ENCODE data around the gene NDUFS4.
"Not testable (repeated sequence)": the region's sequence is repeated elsewhere in the genome, so short reads cannot be mapped to it uniquely, and the experiment has no call there.

NDUFS4 gene

DNA sequence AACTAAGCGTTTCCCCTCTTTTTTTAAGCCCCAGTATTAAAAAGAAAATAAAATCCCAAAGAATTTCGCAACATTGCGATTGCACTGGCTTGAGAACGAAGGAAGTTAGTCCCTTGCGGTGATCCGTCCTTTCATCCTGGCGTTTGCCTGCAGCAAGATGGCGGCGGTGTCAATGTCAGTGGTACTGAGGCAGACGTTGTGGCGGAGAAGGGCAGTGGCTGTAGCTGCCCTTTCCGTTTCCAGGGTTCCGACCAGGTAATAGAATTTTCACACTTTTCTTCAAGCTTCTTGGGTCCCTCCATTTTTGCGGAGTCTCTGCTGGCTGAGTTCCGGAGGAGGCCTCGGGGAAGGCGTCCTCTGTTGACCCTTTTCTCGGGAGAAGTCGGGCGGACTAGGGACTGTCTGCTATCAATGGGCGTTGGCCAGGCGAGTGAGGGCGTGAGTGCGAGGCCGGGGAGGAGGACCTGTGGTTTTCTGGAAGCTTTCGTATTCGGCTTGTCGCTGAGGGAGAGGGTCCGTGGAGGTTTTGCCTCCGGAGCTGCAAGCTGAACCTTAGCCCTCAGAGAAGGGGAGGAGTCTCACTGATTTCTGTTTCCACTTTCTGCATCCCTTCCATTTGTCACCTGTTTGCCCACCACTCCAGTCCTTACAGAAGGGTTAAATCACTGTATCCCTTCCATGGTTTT is at the start of gene NDUFS4:
NDUFS4 (plus strand) TSS at position 134 of the 686 bp plus-strand sequence; CDS start at position 158, 24 bp downstream.
- Mint-ChIP-seq H3K4me3 (peak within 1 kb of the TSS; percentile 99 to 100 (median 99)), H3K4me1 (peaks cover 33% of the 10 kb centered on the region), H3K36me3 (ENCODE audit: low read depth) (peaks cover 21% of the 10 kb centered on the region), H3K9me3 (peaks cover 3% of the 10 kb centered on the region), H3K27ac (peak within 1 kb of the TSS; percentile 94 to 100 (median 99)), H3K27me3 (ENCODE audit: low read depth) (no peaks in the 10 kb centered on the region)
- TF ChIP-seq, protein P1, sequence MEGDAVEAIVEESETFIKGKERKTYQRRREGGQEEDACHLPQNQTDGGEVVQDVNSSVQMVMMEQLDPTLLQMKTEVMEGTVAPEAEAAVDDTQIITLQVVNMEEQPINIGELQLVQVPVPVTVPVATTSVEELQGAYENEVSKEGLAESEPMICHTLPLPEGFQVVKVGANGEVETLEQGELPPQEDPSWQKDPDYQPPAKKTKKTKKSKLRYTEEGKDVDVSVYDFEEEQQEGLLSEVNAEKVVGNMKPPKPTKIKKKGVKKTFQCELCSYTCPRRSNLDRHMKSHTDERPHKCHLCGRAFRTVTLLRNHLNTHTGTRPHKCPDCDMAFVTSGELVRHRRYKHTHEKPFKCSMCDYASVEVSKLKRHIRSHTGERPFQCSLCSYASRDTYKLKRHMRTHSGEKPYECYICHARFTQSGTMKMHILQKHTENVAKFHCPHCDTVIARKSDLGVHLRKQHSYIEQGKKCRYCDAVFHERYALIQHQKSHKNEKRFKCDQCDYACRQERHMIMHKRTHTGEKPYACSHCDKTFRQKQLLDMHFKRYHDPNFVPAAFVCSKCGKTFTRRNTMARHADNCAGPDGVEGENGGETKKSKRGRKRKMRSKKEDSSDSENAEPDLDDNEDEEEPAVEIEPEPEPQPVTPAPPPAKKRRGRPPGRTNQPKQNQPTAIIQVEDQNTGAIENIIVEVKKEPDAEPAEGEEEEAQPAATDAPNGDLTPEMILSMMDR (IDR thresholded peaks at IDR 0.05; ENCODE audit: unreplicated experiment in 3 of 3) = no peak

DNA sequence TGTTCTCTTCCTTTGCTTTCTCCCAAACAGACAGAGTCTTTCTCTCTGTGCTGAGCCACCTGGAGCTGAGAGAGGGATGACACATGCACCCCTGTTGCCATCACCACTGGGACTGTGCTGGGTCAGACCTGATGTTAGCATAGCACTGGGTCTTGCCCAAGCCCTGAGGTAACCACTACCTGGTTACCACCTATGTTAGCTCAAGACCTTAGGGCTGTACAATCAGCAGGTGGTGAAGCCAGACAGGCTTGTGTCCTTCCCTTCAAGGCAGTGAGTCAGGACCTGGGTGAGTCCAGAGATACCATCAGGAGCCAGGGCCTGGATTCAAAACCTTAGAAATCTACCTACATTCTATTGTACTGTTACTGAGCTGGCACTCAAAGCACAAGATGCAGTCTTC is 47.9 kb upstream of the NDUFS4 start:
- Mint-ChIP-seq H3K9me3 (peaks cover 26% of the 10 kb centered on the region), H3K36me3 (ENCODE audit: low read depth) (peaks cover 4% of the 10 kb centered on the region), H3K4me1 (no peaks in the 10 kb centered on the region), H3K27me3 (ENCODE audit: low read depth) (no peaks in the 10 kb centered on the region), H3K27ac (no peak overlapping the region), H3K4me3 (no peak overlapping the region)
- TF ChIP-seq, protein P1 (IDR thresholded peaks at IDR 0.05; ENCODE audit: unreplicated experiment in 3 of 3) = no peak

DNA sequence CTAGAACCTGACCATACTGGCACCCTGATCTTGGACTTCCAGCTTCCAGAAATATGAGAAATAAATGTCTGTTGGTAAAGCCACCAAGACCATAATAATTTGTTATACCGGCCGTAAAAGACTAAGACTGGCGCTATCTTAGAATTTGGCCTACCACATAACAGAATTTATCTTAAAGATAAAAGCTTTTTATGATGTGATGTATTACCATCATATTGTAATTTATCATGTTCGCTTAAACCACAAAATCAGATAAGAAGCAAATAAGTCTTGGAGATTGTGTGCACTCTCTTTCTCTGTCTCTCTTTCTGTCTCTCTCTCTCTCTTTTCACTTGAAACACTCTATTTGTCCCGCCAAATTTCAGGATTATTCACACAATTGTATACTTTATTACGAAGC is 44.5 kb upstream of the NDUFS4 start:
- H3K27ac Mint-ChIP-seq = no peak overlapping the region
- no peaks in the 10 kb centered on the region for H3K4me1 Mint-ChIP-seq
- no peak overlapping the region for H3K4me3 Mint-ChIP-seq
- H3K36me3 Mint-ChIP-seq (ENCODE audit: low read depth) = no peaks in the 10 kb centered on the region
- H3K9me3 Mint-ChIP-seq = peaks cover 20% of the 10 kb centered on the region
- no peaks in the 10 kb centered on the region for H3K27me3 Mint-ChIP-seq (ENCODE audit: low read depth)
- TF ChIP-seq, protein P1 (IDR thresholded peaks at IDR 0.05; ENCODE audit: unreplicated experiment in 3 of 3) = no peak

DNA sequence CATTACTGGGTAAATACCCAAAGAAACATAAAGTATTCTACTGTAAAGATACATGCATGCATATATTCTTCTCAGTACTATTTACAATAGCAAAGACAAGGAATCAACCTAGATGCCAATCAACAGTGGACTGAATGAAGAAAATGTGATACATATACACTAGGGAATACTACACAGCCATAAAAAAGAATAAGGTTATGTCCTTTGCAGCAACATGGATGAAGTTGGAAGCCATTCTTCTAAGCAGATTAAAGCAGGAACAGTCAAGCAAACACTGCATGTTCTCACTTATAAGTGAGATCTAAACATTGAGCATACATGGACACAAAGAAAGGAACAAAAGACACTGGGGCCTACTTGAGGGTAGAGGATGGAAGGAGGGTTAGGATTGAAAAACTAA is 39.6 kb upstream of the NDUFS4 start:
- Mint-ChIP-seq H3K27ac (no peak overlapping the region), H3K27me3 (ENCODE audit: low read depth) (no peaks in the 10 kb centered on the region), H3K4me3 (no peak overlapping the region), H3K36me3 (ENCODE audit: low read depth) (no peaks in the 10 kb centered on the region), H3K9me3 (peaks cover 18% of the 10 kb centered on the region), H3K4me1 (no peaks in the 10 kb centered on the region)
- TF ChIP-seq, protein P1 (IDR thresholded peaks at IDR 0.05; ENCODE audit: unreplicated experiment in 3 of 3) = no peak

DNA sequence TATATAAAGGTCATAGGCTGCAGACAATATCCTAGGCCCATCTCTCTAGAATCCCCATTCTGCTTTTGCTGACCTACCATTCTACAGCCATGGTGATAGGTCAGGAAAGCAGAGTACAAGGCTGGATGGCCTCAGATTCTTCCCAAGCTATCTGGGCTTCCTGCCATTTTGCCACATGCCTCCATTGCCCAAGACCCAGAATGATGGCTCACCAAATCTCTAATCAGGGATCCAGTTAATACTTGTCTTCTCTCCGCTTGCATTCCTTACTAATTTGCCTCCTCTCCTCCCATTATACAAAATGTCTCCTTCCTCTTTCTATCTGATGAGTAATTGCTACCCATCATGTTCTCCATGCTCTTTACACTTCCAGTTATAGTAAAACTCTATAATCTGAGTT is 22.7 kb upstream of the NDUFS4 start:
- no peaks in the 10 kb centered on the region for H3K27me3 Mint-ChIP-seq (ENCODE audit: low read depth)
- TF ChIP-seq, protein P1 (IDR thresholded peaks at IDR 0.05; ENCODE audit: unreplicated experiment in 3 of 3) = no peak
- H3K4me1 Mint-ChIP-seq = no peaks in the 10 kb centered on the region
- H3K9me3 Mint-ChIP-seq = no peaks in the 10 kb centered on the region
- H3K27ac Mint-ChIP-seq = no peak overlapping the region
- H3K4me3 Mint-ChIP-seq = no peak overlapping the region
- no peaks in the 10 kb centered on the region for H3K36me3 Mint-ChIP-seq (ENCODE audit: low read depth)

DNA sequence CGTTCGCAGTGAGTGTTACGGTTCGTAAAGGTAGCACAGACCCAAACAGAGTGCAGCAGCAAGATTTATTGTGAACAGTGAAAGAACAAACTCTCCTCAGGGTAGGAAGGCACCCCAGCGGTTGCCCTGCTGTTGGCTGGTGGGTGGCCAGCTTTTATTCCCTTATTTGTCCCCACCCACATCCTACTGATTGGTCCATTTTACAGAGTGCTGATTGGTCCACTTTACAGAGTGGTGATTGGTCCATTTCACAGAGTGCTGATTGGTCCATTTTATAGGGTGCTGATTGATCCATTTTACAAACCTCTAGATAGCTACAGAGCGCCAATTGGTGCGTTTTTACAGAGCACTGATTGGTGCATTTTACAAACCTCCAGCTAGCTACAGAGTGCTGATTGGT is 19.7 kb upstream of the NDUFS4 start:
- H3K4me3 Mint-ChIP-seq; H3K36me3 Mint-ChIP-seq (ENCODE audit: low read depth); H3K9me3 Mint-ChIP-seq; H3K27me3 Mint-ChIP-seq (ENCODE audit: low read depth); H3K4me1 Mint-ChIP-seq; H3K27ac Mint-ChIP-seq: not testable (repeated sequence)
